CD4-positive, alpha-beta T cell (primary cell): Measurements from ENCODE around the gene SGCE. TPM values are rescaled to one million over a fixed set of nuclear protein-coding genes. Genes with fewer than 3 reads are reported as not detected.

Source experiments
- ATAC-seq: fragments of 200-7000 bp; cut with Tn5 transposase; one replicate; pipeline ENCODE4 v1.10.0; 2022; ENCODE audit warnings: mild to moderate bottlenecking; ENCODE audit not compliant: poor library complexity
- CTCF ChIA-PET: fragments of 350-600 bp; sonication (Branson Sonifier 250); formaldehyde crosslinking; loops from one replicate; lab custom pipeline; 2021; ENCODE audit warnings: antibody characterized with exemption, inconsistent platforms; lab: Charles Lee
- POLR2A ChIA-PET: fragments of 350-600 bp; sonication (Branson Sonifier 250); formaldehyde crosslinking; loops from one replicate; lab custom pipeline; 2021; ENCODE audit warnings: antibody characterized with exemption, inconsistent platforms; lab: Charles Lee
- DNase-seq, 14 experiments: peaks; one replicate each; pipeline ENCODE4 v3.0.0-alpha.2; 2013 to 2020; ENCODE audit warnings: mixed read lengths in 2 of 14
- H3K27ac ChIP-seq, 2 donors: one replicate each; pipeline versions ENCODE4 v1.5.1 to v1.7.0; 2013; ENCODE audit warnings: low read length in 2 of 2, low read depth in 1 of 2, mild to moderate bottlenecking in 1 of 2
- H3K27me3 ChIP-seq, 2 experiments: 1 replicate in 1 of 2; 2 replicates in 1 of 2; pipeline versions ENCODE4 v1.6.1 to v1.7.0; 2013; ENCODE audit warnings: low read length in 2 of 2, control low read depth in 1 of 2, mild to moderate bottlenecking in 1 of 2, moderate library complexity in 1 of 2; ENCODE audit not compliant: insufficient read depth in 2 of 2, control insufficient read depth in 1 of 2
- H3K36me3 ChIP-seq: one replicate; pipeline ENCODE4 v1.6.1; 2013; ENCODE audit warnings: low read length, control low read depth; ENCODE audit not compliant: insufficient read depth
- H3K4me1 ChIP-seq: one replicate; pipeline ENCODE4 v1.6.1; 2013; ENCODE audit warnings: low read length, control low read depth; ENCODE audit not compliant: insufficient read depth
- H3K4me3 ChIP-seq: one replicate; pipeline ENCODE4 v1.5.1; 2013; ENCODE audit warnings: mild to moderate bottlenecking, low read length, moderate library complexity
- H3K9me3 ChIP-seq, 2 experiments: 1 replicate in 1 of 2; 2 replicates in 1 of 2; pipeline versions ENCODE4 v1.6.1 to v1.7.0; 2013; ENCODE audit warnings: low read length in 2 of 2, mild to moderate bottlenecking in 2 of 2, control low read depth in 1 of 2, moderate library complexity in 1 of 2; ENCODE audit not compliant: control insufficient read depth in 1 of 2, insufficient read depth in 1 of 2
- H3K27ac Mint-ChIP-seq: one replicate; pipeline ENCODE4 v1.8.0; 2020; ENCODE audit warnings: mixed read lengths
- H3K27me3 Mint-ChIP-seq: one replicate; pipeline ENCODE4 v1.8.0; 2021; ENCODE audit warnings: mixed read lengths
- H3K36me3 Mint-ChIP-seq: one replicate; pipeline ENCODE4 v1.8.0; 2021; ENCODE audit warnings: low read depth, mixed read lengths
- H3K4me1 Mint-ChIP-seq: one replicate; pipeline ENCODE4 v1.8.0; 2021; ENCODE audit warnings: low read depth, mixed read lengths
- H3K4me3 Mint-ChIP-seq: one replicate; pipeline ENCODE4 v1.8.0; 2020; ENCODE audit warnings: mild to moderate bottlenecking, mixed read lengths
- H3K9me3 Mint-ChIP-seq: one replicate; pipeline ENCODE4 v1.8.0; 2020; ENCODE audit warnings: mixed read lengths
- CTCF ChIP-seq: fragments of 200-600 bp; IDR thresholded peaks from one replicate; pipeline ENCODE4 v1.8.0; 2022; ENCODE audit warnings: antibody characterized with exemption, mild to moderate bottlenecking
- intact Hi-C, 2 experiments: fragments of 100-400 bp; cut with DNase I in 1 of 2; cut with micrococcal nuclease in 1 of 2; formaldehyde crosslinking; loops; one replicate each; pipeline versions ENCODE4 v1.15.1 to v1.9.0; 2023 to 2025; cut with DNase I, micrococcal nuclease
- total RNA-seq, 174 experiments: library from RNA in 2 of 174; stranded (reverse) in 2 of 174; gene quantifications; one replicate each; pipeline ENCODE4 v1.2.3 and lab custom pipeline; 2021 to 2026

The SGCE gene
- total RNA-seq, 2 experiments from 2014 or later = 0.31 TPM; not detected in 1

GRCh38 chr7:94621120-94621519 lies 34.8 kb downstream of the SGCE start:
- H3K9me3 Mint-ChIP-seq = no peaks in the 10 kb centered on the region
- H3K4me3 ChIP-seq = no peak overlapping the region
- no peak overlapping the region for H3K4me3 Mint-ChIP-seq
- TF ChIP-seq CTCF = no peak
- peaks cover 6% of the 10 kb centered on the region for H3K27me3 Mint-ChIP-seq
- H3K27ac Mint-ChIP-seq = no peak overlapping the region
- no peaks in the 10 kb centered on the region for H3K36me3 ChIP-seq
- ATAC-seq (no peak), DNase-seq (no peak)
- no peaks in the 10 kb centered on the region for H3K36me3 Mint-ChIP-seq
- H3K9me3 ChIP-seq = no peaks in the 10 kb centered on the region
- H3K4me1 Mint-ChIP-seq = no peaks in the 10 kb centered on the region
- no peaks in the 10 kb centered on the region for H3K27me3 ChIP-seq
- CTCF ChIA-PET = no interaction called here
- POLR2A ChIA-PET = no interaction called here
- H3K4me1 ChIP-seq = peaks cover 4% of the 10 kb centered on the region
- H3K27ac ChIP-seq = no peak overlapping the region
- intact Hi-C loops = no loop called here

DNA sequence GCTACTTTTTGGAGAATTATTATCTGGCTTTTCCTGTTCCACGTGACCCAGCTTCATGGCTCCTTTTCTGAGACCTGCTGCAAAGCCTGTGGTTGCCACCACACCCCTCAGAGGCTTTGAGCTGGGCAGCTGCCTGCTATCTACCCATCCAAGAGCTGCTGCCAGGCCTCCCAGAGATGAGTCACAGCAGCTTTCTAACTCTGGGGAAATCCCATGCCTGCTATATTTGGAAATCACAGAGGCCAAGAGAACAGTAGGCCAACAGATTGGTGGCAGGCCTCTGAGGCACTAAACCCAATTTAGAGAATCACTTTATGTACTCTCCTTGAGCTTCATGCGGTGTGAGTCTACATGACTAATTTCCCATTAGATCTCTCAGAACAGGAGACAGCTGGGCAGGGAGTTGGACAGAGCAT lies 35.2 kb downstream of the SGCE start:
- H3K27me3 Mint-ChIP-seq = peaks cover 4% of the 10 kb centered on the region
- no peaks in the 10 kb centered on the region for H3K36me3 Mint-ChIP-seq
- CTCF ChIA-PET = no interaction called here
- H3K9me3 ChIP-seq = no peaks in the 10 kb centered on the region
- H3K27me3 ChIP-seq = no peaks in the 10 kb centered on the region
- ATAC-seq = no peak
- TF ChIP-seq CTCF = no peak
- POLR2A ChIA-PET = no interaction called here
- DNase-seq = peak in 5 of 14 experiments; percentile 0 to 50 (median 12)
- no peak overlapping the region for H3K4me3 Mint-ChIP-seq
- no peaks in the 10 kb centered on the region for H3K4me1 Mint-ChIP-seq
- H3K27ac Mint-ChIP-seq = no peak overlapping the region
- H3K4me1 ChIP-seq = peaks cover 4% of the 10 kb centered on the region
- H3K36me3 ChIP-seq = no peaks in the 10 kb centered on the region
- H3K9me3 Mint-ChIP-seq = no peaks in the 10 kb centered on the region
- intact Hi-C loops = no loop called here
- no peak overlapping the region for H3K4me3 ChIP-seq
- H3K27ac ChIP-seq = no peak overlapping the region

GRCh38 chr7:94618126-94618525 lies 37.8 kb downstream of the SGCE start:
- Mint-ChIP-seq H3K36me3 (no peaks in the 10 kb centered on the region), H3K9me3 (no peaks in the 10 kb centered on the region), H3K4me1 (no peaks in the 10 kb centered on the region), H3K4me3 (no peak overlapping the region), H3K27me3 (peaks cover 6% of the 10 kb centered on the region), H3K27ac (no peak overlapping the region)
- Histone ChIP-seq H3K9me3 (no peaks in the 10 kb centered on the region), H3K27me3 (no peaks in the 10 kb centered on the region), H3K27ac (no peak overlapping the region), H3K4me3 (no peak overlapping the region), H3K36me3 (no peaks in the 10 kb centered on the region), H3K4me1 (peaks cover 4% of the 10 kb centered on the region)
- DNase-seq (no peak), ATAC-seq (no peak)
- intact Hi-C loops = no loop called here
- CTCF ChIA-PET = no interaction called here
- no peak for TF ChIP-seq CTCF
- POLR2A ChIA-PET = no interaction called here
